WERI-Rb-1 (cell line): ENCODE measurements around the gene CDK2.

Experiments
- DNase-seq: peaks from one replicate; pipeline ENCODE4 v3.0.0-alpha.2; 2020
- H3K27ac ChIP-seq: fragments of 250-450 bp; sonication (Bioruptor Pico); 2 replicates; pipeline ENCODE4 v1.5.1; 2020; ENCODE audit warnings: mild to moderate bottlenecking, moderate library complexity
- H3K27me3 ChIP-seq: fragments of 250-450 bp; sonication (Bioruptor Pico); 2 replicates; pipeline ENCODE4 v1.5.1; 2021; ENCODE audit warnings: mild to moderate bottlenecking, low read depth, moderate library complexity; ENCODE audit not compliant: insufficient read depth, severe bottlenecking
- H3K36me3 ChIP-seq: fragments of 250-450 bp; sonication (Bioruptor Pico); 2 replicates; pipeline ENCODE4 v1.5.1; 2020; ENCODE audit warnings: mild to moderate bottlenecking, moderate library complexity
- H3K4me3 ChIP-seq: 2 replicates; pipeline ENCODE4 v1.5.1; 2011; ENCODE audit warnings: low read depth, mild to moderate bottlenecking, control low read depth, low read length
- H3K9me3 ChIP-seq: fragments of 250-450 bp; sonication (Bioruptor Pico); 2 replicates; pipeline ENCODE4 v1.5.1; 2021; ENCODE audit warnings: mild to moderate bottlenecking, moderate library complexity; ENCODE audit not compliant: severe bottlenecking
- CTCF ChIP-seq: IDR thresholded peaks from 2 replicates; pipeline ENCODE4 v1.5.1; 2011; ENCODE audit warnings: low read depth, mild to moderate bottlenecking, control low read depth, inconsistent platforms, low read length

The CDK2 gene

DNA sequence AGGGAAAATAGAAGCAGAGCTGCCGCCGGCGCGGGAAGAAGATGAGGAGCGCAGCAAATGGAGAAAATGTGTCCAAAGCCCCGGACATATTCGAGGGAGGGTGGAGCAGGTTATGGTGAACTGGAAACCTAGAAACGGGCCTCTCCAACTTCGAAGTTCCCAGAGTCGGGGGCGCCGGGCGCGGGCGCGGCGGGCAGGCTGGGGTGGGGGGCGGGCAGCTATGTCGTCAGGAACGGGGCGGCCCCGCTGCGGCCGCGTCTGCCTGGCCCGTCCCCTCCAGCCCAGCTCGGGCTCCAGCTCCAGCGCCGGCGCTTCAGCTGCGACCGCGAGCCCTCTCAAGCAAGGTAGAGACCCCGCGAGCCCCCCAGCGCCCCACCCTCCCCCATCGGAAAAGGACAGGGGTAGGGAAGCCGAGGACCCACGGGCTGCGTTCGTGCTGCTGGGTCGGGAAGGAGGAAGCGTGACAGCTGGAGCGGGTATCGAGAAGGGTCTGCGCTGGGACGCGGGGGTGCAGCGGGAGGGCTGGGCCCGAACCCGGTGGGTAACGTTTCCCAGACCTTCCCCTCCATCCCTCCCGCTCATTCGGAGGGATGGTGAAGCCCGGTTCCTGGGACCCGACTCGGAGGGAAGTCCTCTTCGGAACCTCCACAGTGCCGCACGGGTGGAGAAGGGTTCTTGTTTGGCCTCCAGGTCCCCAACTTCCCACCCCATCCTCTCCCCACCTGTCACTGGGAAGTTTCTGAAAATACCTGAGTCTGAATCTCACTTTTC lies 34.7 kb upstream of the CDK2 start:
- Histone ChIP-seq H3K36me3 (no peaks in the 10 kb centered on the region), H3K9me3 (no peaks in the 10 kb centered on the region), H3K4me3 (peak overlapping the region; percentile 59), H3K27ac (no peak overlapping the region), H3K27me3 (no peaks in the 10 kb centered on the region)
- peak; percentile 25 for DNase-seq
- no peak for TF ChIP-seq CTCF

DNA sequence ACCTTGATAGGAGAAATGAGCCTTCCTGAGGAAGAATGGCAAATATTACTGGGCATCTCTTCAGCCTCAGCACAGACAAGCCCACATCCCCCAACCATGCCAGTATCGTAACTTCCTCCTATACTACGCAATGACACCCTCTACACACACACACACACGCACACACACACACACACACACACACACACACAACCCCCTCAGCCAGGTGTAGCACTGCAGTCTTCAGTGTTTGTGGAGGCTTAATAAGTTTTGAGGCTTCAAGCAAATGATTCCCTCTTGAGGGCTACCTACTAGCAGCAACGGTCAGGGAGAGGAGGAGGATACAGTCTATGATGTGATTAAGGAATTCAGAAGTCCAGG lies 34.1 kb upstream of the CDK2 start:
- Histone ChIP-seq H3K27me3 (no peaks in the 10 kb centered on the region), H3K27ac (no peak overlapping the region), H3K9me3 (no peaks in the 10 kb centered on the region), H3K36me3 (no peaks in the 10 kb centered on the region), H3K4me3 (peak overlapping the region; percentile 59)
- no peak for DNase-seq
- TF ChIP-seq CTCF, result no peak

DNA sequence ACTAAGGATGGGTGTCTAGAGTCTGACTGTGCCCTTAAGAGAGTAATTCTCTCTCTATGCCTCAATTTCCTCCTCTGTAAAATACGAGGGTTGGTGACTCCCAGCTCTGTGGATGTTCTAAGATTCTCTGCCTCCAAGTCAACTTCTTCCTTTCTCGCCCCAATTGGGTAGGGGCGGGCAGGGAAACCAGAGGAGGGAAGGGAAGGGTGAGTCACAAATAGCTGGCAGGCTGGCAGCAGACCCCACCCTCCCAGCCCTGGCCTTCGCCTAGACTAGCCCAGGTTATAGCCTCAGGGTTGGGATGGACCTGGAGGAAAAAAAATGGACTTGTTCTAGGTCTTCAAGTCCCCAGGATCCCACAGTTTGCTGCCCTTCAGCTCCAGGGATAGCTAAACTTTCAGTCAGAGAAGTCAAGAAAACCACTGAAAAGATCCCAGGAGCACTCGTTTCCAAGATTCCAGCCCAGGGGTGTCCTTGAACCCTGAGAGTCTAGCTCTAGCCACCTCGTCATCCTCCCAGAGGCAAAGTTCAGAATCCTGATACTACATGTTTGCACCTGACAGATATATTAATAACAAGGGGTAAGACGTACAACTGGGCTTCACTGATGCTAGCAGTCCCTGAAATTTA lies 33.3 kb upstream of the CDK2 start:
- no peaks in the 10 kb centered on the region for H3K36me3 ChIP-seq
- no peaks in the 10 kb centered on the region for H3K9me3 ChIP-seq
- no peak overlapping the region for H3K4me3 ChIP-seq
- H3K27me3 ChIP-seq, result no peaks in the 10 kb centered on the region
- TF ChIP-seq CTCF, result no peak
- no peak overlapping the region for H3K27ac ChIP-seq
- no peak for DNase-seq

DNA sequence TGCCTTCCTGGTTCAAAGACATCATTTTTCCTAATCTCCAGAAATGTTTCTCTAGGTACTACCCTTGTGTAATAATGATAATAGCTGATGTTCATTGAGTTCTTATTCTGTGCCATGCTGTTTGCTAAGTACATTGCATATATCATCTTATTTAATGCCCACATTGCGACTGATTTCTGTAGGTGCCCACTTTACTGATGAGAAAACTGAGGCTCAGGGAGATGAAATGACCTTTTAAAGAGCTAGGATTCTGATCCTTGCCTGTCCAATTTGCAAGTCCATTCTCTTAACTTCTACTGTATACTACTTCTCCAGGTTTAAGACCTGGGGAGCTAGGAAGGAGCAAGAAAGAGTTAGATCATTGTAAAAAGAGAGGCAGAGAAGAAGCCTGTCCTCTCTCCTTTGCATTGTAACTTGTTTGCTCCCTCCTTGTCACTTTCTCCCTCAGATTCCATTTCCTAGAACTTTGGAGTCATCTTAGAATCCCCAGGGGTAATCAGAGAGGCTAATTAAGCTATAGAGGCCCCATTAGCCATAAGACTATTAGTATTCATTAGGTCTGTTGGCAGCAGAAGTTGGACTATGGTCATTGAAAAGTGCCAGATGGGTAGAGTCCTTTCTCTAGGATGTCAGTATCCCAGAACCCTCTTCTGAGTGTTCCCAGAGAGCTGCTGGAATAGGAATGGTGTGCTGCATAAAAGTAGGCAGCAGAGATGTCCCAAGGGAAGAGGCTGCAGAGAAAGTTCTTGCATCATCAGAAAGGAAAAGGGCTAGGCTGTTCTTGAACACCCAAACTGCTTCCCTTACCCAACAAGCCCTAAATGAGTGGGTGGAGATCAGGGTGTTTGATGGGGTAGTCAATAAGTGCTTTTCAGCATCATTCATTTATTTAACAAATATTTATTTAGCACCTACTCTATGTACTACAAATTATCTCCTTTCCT lies 32.6 kb upstream of the CDK2 start:
- no peak for DNase-seq
- Histone ChIP-seq H3K4me3 (no peak overlapping the region), H3K27me3 (no peaks in the 10 kb centered on the region), H3K27ac (no peak overlapping the region), H3K9me3 (no peaks in the 10 kb centered on the region), H3K36me3 (no peaks in the 10 kb centered on the region)
- no peak for TF ChIP-seq CTCF

GRCh38 chr12:55934773-55935172 lies 31.9 kb upstream of the CDK2 start:
- H3K27me3 ChIP-seq, result no peaks in the 10 kb centered on the region
- TF ChIP-seq CTCF, result no peak
- H3K27ac ChIP-seq, result no peak overlapping the region
- H3K36me3 ChIP-seq, result no peaks in the 10 kb centered on the region
- no peak for DNase-seq
- H3K9me3 ChIP-seq, result no peaks in the 10 kb centered on the region
- no peak overlapping the region for H3K4me3 ChIP-seq
